K562 (cell line): ENCODE measurements around the gene TSPAN3. TPM values are rescaled to one million over a fixed set of nuclear protein-coding genes. Genes with fewer than 3 reads are reported as not detected.

Source experiments
- ATAC-seq: fragments of 200-7000 bp; cut with Tn5 transposase; 3 replicates; pipeline ENCODE4 v1.9.1; 2020; ENCODE audit warnings: moderate library complexity
- BruUV-seq: library from RNA; stranded (reverse); fragments of 400-500 nt; replicated peaks from 2 replicates; lab custom pipeline; 2021; lab: Mats Ljungman, UMichigan
- CTCF ChIA-PET: fragments of 300-600 bp; formaldehyde crosslinking; extraction: SDS; loops from one replicate; lab custom pipeline; 2021; ENCODE audit warnings: low intra/inter-chr PET ratio; lab: Yijun Ruan, JAX
- POLR2A ChIA-PET: fragments of 300-600, 350-650 bp; sonication (Branson Sonifier 250); formaldehyde crosslinking; extraction: SDS; loops from one replicate; lab custom pipeline; 2021; ENCODE audit warnings: antibody characterized with exemption, inconsistent platforms; lab: Yijun Ruan, JAX
- DNase-seq, 4 experiments: peaks; one replicate each; pipeline versions ENCODE4 v3.0.0 to v3.0.0-alpha.2; 2011 to 2018; ENCODE audit warnings: low spot score in 3 of 4, mixed read lengths in 3 of 4; ENCODE audit errors: extremely low read depth in 1 of 4
- FAIRE-seq: peaks from 2 replicates; lab custom pipeline; 2011; peaks lifted over from hg19 to GRCh38; lab: Jason Lieb, UNC
- H2AFZ ChIP-seq: 2 replicates; pipeline ENCODE4 v1.6.0; 2011; ENCODE audit warnings: low read depth, low read length, control low read depth, inconsistent platforms
- H3K27ac ChIP-seq: fragments of 200-600 bp; 3 replicates; pipeline ENCODE4 v1.8.0; 2011; ENCODE audit warnings: low read depth, mild to moderate bottlenecking, control low read depth, inconsistent platforms, low read length, moderate library complexity, mixed read lengths; ENCODE audit errors: extremely low read depth
- H3K27me3 ChIP-seq, 2 experiments: fragments of 300-600 bp in 1 of 2; 2 replicates in 1 of 2; 3 replicates in 1 of 2; pipeline versions ENCODE4 v1.6.0 to v1.8.0; 2011; ENCODE audit warnings: inconsistent platforms in 2 of 2, low read length in 2 of 2, mild to moderate bottlenecking in 1 of 2, mixed read lengths in 1 of 2, moderate library complexity in 1 of 2; ENCODE audit not compliant: control insufficient read depth in 2 of 2, insufficient read depth in 2 of 2
- H3K36me3 ChIP-seq: fragments of 300-600 bp; 3 replicates; pipeline ENCODE4 v1.8.0; 2011; ENCODE audit warnings: mild to moderate bottlenecking, low read length, inconsistent platforms; ENCODE audit not compliant: control insufficient read depth, insufficient read depth
- H3K4me1 ChIP-seq, 2 experiments: fragments of 200-600 bp in 1 of 2; replicated peaks in 1 of 2; 2 replicates in 1 of 2; 3 replicates in 1 of 2; pipeline versions ENCODE4 v1.5.1 to v1.8.0; 2011; ENCODE audit warnings: inconsistent platforms in 2 of 2, low read length in 2 of 2, mild to moderate bottlenecking in 1 of 2, mixed read lengths in 1 of 2, moderate library complexity in 1 of 2; ENCODE audit not compliant: control insufficient read depth in 2 of 2, insufficient read depth in 2 of 2
- H3K4me2 ChIP-seq: 2 replicates; pipeline ENCODE4 v1.6.1; 2011; ENCODE audit warnings: low read length, control low read depth, inconsistent platforms, mixed read lengths; ENCODE audit not compliant: insufficient read depth
- H3K4me3 ChIP-seq: fragments of 200-600 bp; sonication (generic), shearing (Covaris generic); 2 replicates; pipeline ENCODE4 v1.5.1; 2016; ENCODE audit warnings: control low read depth, inconsistent platforms
- H3K79me2 ChIP-seq: fragments of 200-600 bp; 3 replicates; pipeline ENCODE4 v1.8.0; 2011; ENCODE audit warnings: low read length, inconsistent platforms; ENCODE audit not compliant: control insufficient read depth, insufficient read depth
- H3K9ac ChIP-seq, 2 experiments: 2 replicates each; pipeline versions ENCODE4 v1.6.0 to v1.6.1; 2011; ENCODE audit warnings: low read depth in 2 of 2, low read length in 2 of 2, control low read depth in 1 of 2, inconsistent platforms in 1 of 2, mild to moderate bottlenecking in 1 of 2, mixed read lengths in 1 of 2; ENCODE audit not compliant: insufficient read depth in 1 of 2
- H3K9me1 ChIP-seq: one replicate; pipeline ENCODE4 v1.6.0; 2011; ENCODE audit warnings: inconsistent platforms, mild to moderate bottlenecking, low read length, moderate library complexity; ENCODE audit not compliant: control insufficient read depth, insufficient read depth
- H3K9me3 ChIP-seq: replicated peaks from 2 replicates; pipeline ENCODE4 v1.5.1; 2011; ENCODE audit warnings: low read depth, low read length, inconsistent platforms; ENCODE audit not compliant: control insufficient read depth, insufficient read depth
- H4K20me1 ChIP-seq: replicated peaks from 2 replicates; pipeline ENCODE4 v1.6.1; 2011; ENCODE audit warnings: low read length, inconsistent platforms, mixed read lengths; ENCODE audit not compliant: control insufficient read depth, insufficient read depth
- DACH1 ChIP-seq: fragments of 450-650 bp; IDR thresholded peaks from 2 replicates; pipeline ENCODE4 v1.6.1; 2018; ENCODE audit not compliant: partially characterized antibody
- E4F1 ChIP-seq: fragments of 250-450 bp; sonication (Bioruptor Pico); IDR thresholded peaks from 2 replicates; pipeline ENCODE4 v1.5.0; 2021; ENCODE audit warnings: mild to moderate bottlenecking, borderline replicate concordance
- ESRRB ChIP-seq: fragments of 250-450 bp; sonication (Bioruptor Pico); IDR thresholded peaks from 2 replicates; pipeline ENCODE4 v1.5.0; 2020; ENCODE audit warnings: mild to moderate bottlenecking, moderate library complexity, borderline replicate concordance
- MECOM ChIP-seq: fragments of 250-450 bp; sonication (Bioruptor Pico); IDR thresholded peaks from 2 replicates; pipeline ENCODE4 v1.8.0; 2022; ENCODE audit warnings: inconsistent platforms
- NCOA4 ChIP-seq: fragments of 450-650 bp; IDR thresholded peaks from 2 replicates; pipeline ENCODE4 v1.6.1; 2018; ENCODE audit warnings: mild to moderate bottlenecking; ENCODE audit not compliant: partially characterized antibody
- POLR3A ChIP-seq: IDR thresholded peaks from 2 replicates; pipeline ENCODE4 v1.6.1; 2011; ENCODE audit warnings: borderline replicate concordance, mild to moderate bottlenecking, moderate library complexity; ENCODE audit not compliant: insufficient read length, insufficient read depth; ENCODE audit errors: extremely low read depth
- RFX1 ChIP-seq: fragments of 450-650 bp; IDR thresholded peaks from 2 replicates; pipeline ENCODE4 v1.6.1; 2016; ENCODE audit warnings: mild to moderate bottlenecking, moderate library complexity
- WHSC1 ChIP-seq: IDR thresholded peaks from one replicate; pipeline ENCODE4 v1.6.1; 2012; ENCODE audit warnings: low read length, control low read depth, inconsistent platforms
- ZNF143 ChIP-seq: sonication (generic); formaldehyde crosslinking; IDR thresholded peaks from 2 replicates; pipeline ENCODE4 v1.9.0; 2022; ENCODE audit warnings: mild to moderate bottlenecking, missing genetic modification reagents
- ZNF175 ChIP-seq: fragments of 200-800 bp; sonication (Bioruptor generic); IDR thresholded peaks from 2 replicates; pipeline ENCODE4 v1.6.1; 2016; ENCODE audit warnings: low read depth, mild to moderate bottlenecking, missing genetic modification characterization, missing compliant biosample characterization
- WGBS: fragments of 100-300 bp; shearing (Covaris generic); methylation state at CpG from one replicate; pipeline ENCODE4 v1.1.6; 2016; ENCODE audit warnings: low coverage, mixed read lengths; ENCODE audit not compliant: insufficient coverage; ENCODE audit errors: missing lambda C conversion rate; 5-methylcytosine and 5-hydroxymethylcytosine counted together
- in situ Hi-C: fragments of 300-500 bp; cut with MboI; formaldehyde crosslinking; loops from 4 replicates; pipeline ENCODE4 v1.15.0; 2018; ENCODE audit warnings: inconsistent platforms, mixed read lengths
- intact Hi-C: fragments of 100-400 bp; cut with micrococcal nuclease; formaldehyde crosslinking; loops from 2 replicates; pipeline ENCODE4 v1.14.2; 2022
- polyA plus RNA-seq, 8 experiments: library from polyadenylated mRNA; depleted of rRNA in 4 of 8; stranded (reverse) in 5 of 8; unstranded in 3 of 8; fragments of >200 nt; fragmentation: Nextera tagmentation in 2 of 8; fragmentation: Illumina TruSeq in 1 of 8; extraction: Ambion mirVana in 2 of 8; extraction: Trizol in 1 of 8; gene quantifications; 2 replicates each; pipeline versions ENCODE4 v1.2.1 to v1.2.3, GENCODE V29; 2011 to 2014; ENCODE audit warnings: inconsistent platforms in 1 of 8, missing spikeins in 1 of 8
- total RNA-seq, 7 experiments: library from RNA; depleted of rRNA in 6 of 7; stranded (reverse); fragments of >200 nt in 6 of 7; fragmentation: Illumina TruSeq in 2 of 7; extraction: Trizol in 2 of 7; gene quantifications; 2 replicates each; pipeline versions ENCODE4 v1.2.1 to v1.2.3, GENCODE V29; 2011 to 2021; ENCODE audit warnings: low replicate concordance in 1 of 7
- TF ChIP-seq, protein P1 (sequence below), 2 experiments: fragments of 450-650 bp in 1 of 2; IDR thresholded peaks; 2 replicates each; pipeline ENCODE4 v1.6.1; 2011 to 2017; ENCODE audit warnings: low read depth in 2 of 2, antibody characterized with exemption in 1 of 2, borderline replicate concordance in 1 of 2, low read length in 1 of 2, mild to moderate bottlenecking in 1 of 2, mixed read lengths in 1 of 2; ENCODE audit not compliant: control insufficient read depth in 1 of 2

TSPAN3 gene
- total and polyA plus RNA-seq, 9 of the 15 experiments (the other 6 are each of a cell fraction or from before 2014, with no cell fraction given), result 14.3 to 144 (median 71.1) TPM

GRCh38 chr15:77002954-77003912, 67.7 kb downstream of the TSPAN3 start (continued):
- TF ChIP-seq, protein P1, sequence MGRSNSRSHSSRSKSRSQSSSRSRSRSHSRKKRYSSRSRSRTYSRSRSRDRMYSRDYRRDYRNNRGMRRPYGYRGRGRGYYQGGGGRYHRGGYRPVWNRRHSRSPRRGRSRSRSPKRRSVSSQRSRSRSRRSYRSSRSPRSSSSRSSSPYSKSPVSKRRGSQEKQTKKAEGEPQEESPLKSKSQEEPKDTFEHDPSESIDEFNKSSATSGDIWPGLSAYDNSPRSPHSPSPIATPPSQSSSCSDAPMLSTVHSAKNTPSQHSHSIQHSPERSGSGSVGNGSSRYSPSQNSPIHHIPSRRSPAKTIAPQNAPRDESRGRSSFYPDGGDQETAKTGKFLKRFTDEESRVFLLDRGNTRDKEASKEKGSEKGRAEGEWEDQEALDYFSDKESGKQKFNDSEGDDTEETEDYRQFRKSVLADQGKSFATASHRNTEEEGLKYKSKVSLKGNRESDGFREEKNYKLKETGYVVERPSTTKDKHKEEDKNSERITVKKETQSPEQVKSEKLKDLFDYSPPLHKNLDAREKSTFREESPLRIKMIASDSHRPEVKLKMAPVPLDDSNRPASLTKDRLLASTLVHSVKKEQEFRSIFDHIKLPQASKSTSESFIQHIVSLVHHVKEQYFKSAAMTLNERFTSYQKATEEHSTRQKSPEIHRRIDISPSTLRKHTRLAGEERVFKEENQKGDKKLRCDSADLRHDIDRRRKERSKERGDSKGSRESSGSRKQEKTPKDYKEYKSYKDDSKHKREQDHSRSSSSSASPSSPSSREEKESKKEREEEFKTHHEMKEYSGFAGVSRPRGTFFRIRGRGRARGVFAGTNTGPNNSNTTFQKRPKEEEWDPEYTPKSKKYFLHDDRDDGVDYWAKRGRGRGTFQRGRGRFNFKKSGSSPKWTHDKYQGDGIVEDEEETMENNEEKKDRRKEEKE (IDR thresholded peaks at IDR 0.05; ENCODE audit: borderline replicate concordance in 1 of 2, control insufficient read depth in 1 of 2, low read depth in 2 of 2, low read length in 1 of 2), result no peak
- TF ChIP-seq ZNF143 (CRISPR knock-in tag), result no peak
- TF ChIP-seq, all 486 proteins: peak for 0

DNA sequence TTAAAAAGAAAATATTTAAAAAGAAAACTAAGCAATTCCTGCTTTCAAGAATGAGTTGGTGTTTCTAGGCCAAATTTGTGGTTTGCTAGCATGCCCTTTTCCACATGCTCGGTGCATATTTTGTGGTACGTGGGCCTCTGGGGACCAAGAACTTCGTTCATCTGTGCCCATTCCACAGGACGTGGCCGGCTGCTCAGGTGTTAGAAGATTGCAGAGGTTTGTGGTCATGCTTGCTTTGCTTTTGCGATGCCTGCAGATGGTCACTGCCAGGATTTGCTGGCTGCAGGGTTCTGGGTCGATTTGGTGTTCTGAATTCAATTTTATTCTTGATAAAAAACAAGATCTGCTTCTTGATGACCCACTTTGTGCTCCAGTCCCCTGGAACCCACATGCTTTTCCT, 68.5 kb downstream of the TSPAN3 start:
- Histone ChIP-seq H2AFZ (no peak overlapping the region), H3K9me3 (no peaks in the 10 kb centered on the region), H3K4me1 (no peaks in the 10 kb centered on the region), H3K4me3 (no peak overlapping the region), H4K20me1 (no peaks in the 10 kb centered on the region), H3K9me1 (peaks cover 3% of the 10 kb centered on the region), H3K27ac (no peak overlapping the region), H3K79me2 (no peaks in the 10 kb centered on the region), H3K9ac (no peak overlapping the region), H3K27me3 (peaks cover 24 to 68% of the 10 kb centered on the region in 2 experiments), H3K36me3 (no peaks in the 10 kb centered on the region), H3K4me2 (no peak overlapping the region)
- TF ChIP-seq POLR3A (no peak), E4F1 (CRISPR knock-in tag) (no peak), MECOM (CRISPR knock-in tag) (no peak), DACH1 (no peak), RFX1 (no peak), ZNF175 (CRISPR knock-in tag) (no peak), NCOA4 (no peak), WHSC1 (no peak), ESRRB (no peak)
- DNase-seq (no peak), ATAC-seq (no peak), FAIRE-seq (no peak)
- in situ Hi-C loops (no loop called here), intact Hi-C loops (no loop called here)
- 1% methylated on average over 7 of the region's 7 CpGs for WGBS
- BruUV-seq, result no TSS peak
- CTCF ChIA-PET, result no interaction called here
- POLR2A ChIA-PET, result no interaction called here
